ENCODE measurements around the gene WWOX.
A peak's percentile ranks its signal among the peaks of the same experiment; 100 is the strongest.

The WWOX gene

GRCh38 chr16:78363843-78364555 lies 264.5 kb downstream of the WWOX start:
- DNase-seq (ENCODE audit: low spot score in 2 of 2) = no peak
- Mint-ChIP-seq H3K9me3 (no peaks in the 10 kb centered on the region), H3K27me3 (no peaks in the 10 kb centered on the region), H3K27ac (no peak overlapping the region), H3K4me3 (no peak overlapping the region), H3K4me1 (no peaks in the 10 kb centered on the region), H3K36me3 (no peaks in the 10 kb centered on the region)
- no peak for ATAC-seq (ENCODE audit: low read depth)

DNA sequence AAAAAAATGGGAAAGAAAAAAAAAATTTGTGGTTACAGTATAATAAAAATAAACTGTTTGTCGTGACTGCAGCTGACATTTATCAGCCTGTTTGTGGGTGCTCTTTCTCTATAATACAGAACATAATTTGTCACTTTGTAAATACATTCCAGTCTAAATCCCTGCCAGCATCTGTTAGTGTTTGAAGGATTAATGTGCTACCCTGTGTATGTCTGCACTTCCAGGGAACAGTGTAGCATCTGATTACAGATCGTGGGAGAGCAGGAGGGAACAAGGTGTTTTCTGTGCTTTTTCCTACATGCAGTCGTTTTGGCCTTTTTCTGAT lies 265.1 kb downstream of the WWOX start:
- Mint-ChIP-seq H3K4me3 (no peak overlapping the region), H3K4me1 (no peaks in the 10 kb centered on the region), H3K9me3 (no peaks in the 10 kb centered on the region), H3K36me3 (no peaks in the 10 kb centered on the region), H3K27ac (peak overlapping the region; percentile 48), H3K27me3 (no peaks in the 10 kb centered on the region)
- ATAC-seq (ENCODE audit: low read depth) = no peak
- DNase-seq (ENCODE audit: low spot score in 2 of 2) = no peak

DNA sequence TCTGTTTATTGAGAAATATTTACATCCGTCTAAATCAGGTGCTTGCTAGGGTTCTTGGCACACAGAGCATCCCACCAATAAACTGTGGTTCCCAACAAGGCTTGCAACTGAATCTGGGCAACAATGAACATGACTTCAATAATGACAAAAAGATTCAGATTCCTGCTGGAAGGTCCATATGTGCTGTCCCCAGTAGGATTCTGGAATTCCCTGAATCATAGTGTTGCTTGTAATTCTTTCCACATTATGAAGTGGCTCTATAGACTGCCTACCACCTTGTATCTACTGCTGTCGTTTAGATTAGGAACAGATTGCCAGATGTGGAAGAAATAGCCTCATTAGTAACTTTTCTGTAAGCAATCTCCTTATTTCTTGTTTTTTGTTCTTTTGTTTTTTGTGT lies 265.9 kb downstream of the WWOX start:
- Mint-ChIP-seq H3K27me3 (no peaks in the 10 kb centered on the region), H3K9me3 (no peaks in the 10 kb centered on the region), H3K4me1 (no peaks in the 10 kb centered on the region), H3K27ac (no peak overlapping the region), H3K4me3 (no peak overlapping the region), H3K36me3 (no peaks in the 10 kb centered on the region)
- ATAC-seq (ENCODE audit: low read depth) (no peak), DNase-seq (ENCODE audit: low spot score in 2 of 2) (no peak)

DNA sequence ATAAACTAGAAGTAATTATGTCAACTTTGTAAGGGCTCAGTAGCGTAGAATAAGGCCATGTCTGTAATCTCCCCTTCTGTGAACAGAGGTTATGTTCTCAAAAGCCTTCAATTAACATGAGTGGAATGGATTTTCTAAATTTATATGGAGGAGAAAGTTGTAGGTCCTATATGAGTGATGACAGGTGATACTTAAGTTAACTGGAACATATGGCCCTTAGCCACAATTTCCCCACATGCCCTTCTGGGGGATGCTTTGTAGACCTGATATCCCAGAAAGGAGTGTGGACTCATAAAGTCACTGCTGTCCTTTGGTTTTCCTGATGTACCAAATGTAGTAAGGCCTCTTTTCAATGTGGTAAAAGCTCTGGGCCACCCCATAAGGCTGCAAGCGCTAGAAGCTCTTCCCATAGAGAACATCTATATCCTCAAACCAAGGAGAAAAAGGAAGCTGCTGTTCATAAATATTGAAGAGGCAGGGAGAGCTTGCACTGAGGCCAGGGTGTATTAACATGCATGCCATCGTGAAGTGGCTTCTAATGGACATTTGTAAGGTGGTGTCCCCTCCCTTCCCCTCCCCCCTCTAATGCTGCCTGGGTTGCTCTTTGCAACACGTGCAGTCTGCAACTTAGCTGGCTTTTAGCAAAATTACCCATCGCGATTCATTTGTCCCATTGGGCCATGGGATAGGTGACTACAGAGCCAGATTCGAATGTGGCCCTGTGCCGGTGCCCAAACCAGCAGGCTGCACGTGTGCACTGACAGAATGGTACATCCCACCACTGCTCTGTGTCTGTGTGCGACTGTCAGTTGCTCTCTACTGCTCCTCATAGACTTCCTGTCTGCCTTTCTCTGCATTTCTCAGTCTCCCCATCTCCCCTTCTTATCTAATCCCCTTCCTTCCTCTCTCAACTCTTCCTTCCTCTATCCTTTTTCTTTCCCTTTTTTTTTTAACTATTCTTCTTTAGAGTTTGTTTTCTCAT lies 269.0 kb downstream of the WWOX start:
- H3K4me3 Mint-ChIP-seq = no peak overlapping the region
- peaks cover 2% of the 10 kb centered on the region for H3K9me3 Mint-ChIP-seq
- H3K27me3 Mint-ChIP-seq = no peaks in the 10 kb centered on the region
- no peak for DNase-seq (ENCODE audit: low spot score in 2 of 2)
- H3K27ac Mint-ChIP-seq = no peak overlapping the region
- H3K36me3 Mint-ChIP-seq = peaks cover 5% of the 10 kb centered on the region
- ATAC-seq (ENCODE audit: low read depth) = no peak
- H3K4me1 Mint-ChIP-seq = no peaks in the 10 kb centered on the region

DNA sequence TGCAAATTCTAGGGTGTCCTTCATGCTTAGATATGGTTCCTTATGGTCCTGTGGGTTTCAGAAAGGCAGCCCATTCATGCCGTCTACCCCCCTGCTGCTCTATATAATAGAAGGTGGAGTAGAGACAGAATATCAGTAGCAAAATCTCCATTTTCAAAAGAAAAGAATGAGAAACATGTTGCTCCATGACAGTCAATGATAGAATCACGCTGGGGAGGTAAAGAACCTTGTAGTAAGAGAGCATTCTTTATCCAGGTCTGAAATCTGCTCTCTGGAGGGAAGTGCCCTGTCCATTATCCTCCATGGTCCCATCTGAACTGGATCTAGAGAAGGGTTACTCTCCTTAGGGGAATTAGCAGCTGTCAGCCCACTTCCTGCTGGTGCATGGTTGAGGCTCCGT lies 272.8 kb downstream of the WWOX start:
- DNase-seq (ENCODE audit: low spot score in 2 of 2) = no peak
- Mint-ChIP-seq H3K4me1 (no peaks in the 10 kb centered on the region), H3K27me3 (no peaks in the 10 kb centered on the region), H3K9me3 (peaks cover 2% of the 10 kb centered on the region), H3K36me3 (peaks cover 5% of the 10 kb centered on the region), H3K27ac (no peak overlapping the region), H3K4me3 (no peak overlapping the region)
- ATAC-seq (ENCODE audit: low read depth) = no peak

DNA sequence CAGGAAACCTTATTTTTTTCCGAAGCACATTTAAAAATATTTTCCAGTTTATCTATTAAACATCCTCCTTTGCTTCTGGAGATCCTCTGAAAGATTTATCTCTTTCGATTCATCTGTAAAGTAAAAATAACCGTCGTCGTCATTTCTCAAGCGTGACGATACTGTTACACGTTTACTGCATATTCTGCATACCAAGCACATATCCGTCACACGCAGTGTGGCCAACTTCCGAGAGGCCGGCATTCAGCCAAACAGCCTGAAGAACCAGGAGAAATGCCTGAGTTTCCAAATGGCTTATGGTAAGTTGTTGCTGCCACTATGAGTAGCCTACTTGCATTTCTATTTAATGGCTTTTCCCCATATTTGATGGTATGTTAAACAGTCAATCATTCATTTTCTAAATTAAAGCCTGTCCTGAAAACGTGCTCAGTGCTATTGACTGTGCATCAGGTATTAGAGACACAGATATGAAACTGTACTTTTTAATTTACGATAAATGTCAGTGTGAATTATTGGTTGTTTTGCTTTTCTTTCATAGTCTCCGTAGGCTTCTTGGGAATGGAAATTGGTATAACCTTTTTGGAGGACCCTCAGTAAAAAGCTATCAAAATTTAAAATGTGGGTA lies 275.7 kb downstream of the WWOX start:
- Mint-ChIP-seq H3K27me3 (no peaks in the 10 kb centered on the region), H3K36me3 (peaks cover 8% of the 10 kb centered on the region), H3K27ac (no peak overlapping the region), H3K9me3 (peaks cover 2% of the 10 kb centered on the region), H3K4me3 (no peak overlapping the region), H3K4me1 (no peaks in the 10 kb centered on the region)
- ATAC-seq (ENCODE audit: low read depth) (no peak), DNase-seq (ENCODE audit: low spot score in 2 of 2) (no peak)

- Mint-ChIP-seq H3K36me3 (peaks cover 6% of the 10 kb centered on the region), H3K27ac (no peak overlapping the region), H3K4me3 (no peak overlapping the region), H3K9me3 (no peaks in the 10 kb centered on the region), H3K4me1 (no peaks in the 10 kb centered on the region), H3K27me3 (no peaks in the 10 kb centered on the region)
- DNase-seq (ENCODE audit: low spot score in 2 of 2) = no peak
- ATAC-seq (ENCODE audit: low read depth) = no peak
Observed at GRCh38 chr16:78376452-78376851, 277.0 kb downstream of the WWOX start.

DNA sequence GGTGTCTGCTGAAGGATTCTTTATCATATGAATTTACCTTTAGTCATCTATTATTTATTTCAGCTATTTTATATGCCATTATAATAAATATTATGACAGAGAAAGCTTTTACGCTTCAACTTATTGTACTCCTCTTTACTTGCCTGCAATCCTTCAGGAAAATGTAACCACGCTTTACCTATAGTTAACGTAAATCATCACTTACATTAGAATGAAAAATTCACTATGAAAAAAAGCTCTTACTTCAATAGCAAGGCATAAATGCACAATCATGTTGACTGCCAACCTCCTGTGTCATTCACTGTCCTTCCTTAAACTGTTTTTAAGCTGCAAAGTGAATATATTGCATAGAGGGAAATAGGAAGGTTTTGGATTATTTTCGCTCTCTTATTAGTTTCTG lies 277.9 kb downstream of the WWOX start:
- H3K4me3 Mint-ChIP-seq = no peak overlapping the region
- H3K27me3 Mint-ChIP-seq = no peaks in the 10 kb centered on the region
- DNase-seq (ENCODE audit: low spot score in 2 of 2) = no peak
- no peaks in the 10 kb centered on the region for H3K9me3 Mint-ChIP-seq
- no peak overlapping the region for H3K27ac Mint-ChIP-seq
- no peak for ATAC-seq (ENCODE audit: low read depth)
- no peaks in the 10 kb centered on the region for H3K4me1 Mint-ChIP-seq
- peaks cover 8% of the 10 kb centered on the region for H3K36me3 Mint-ChIP-seq

GRCh38 chr16:78381060-78381459 lies 281.6 kb downstream of the WWOX start:
- Mint-ChIP-seq H3K9me3 (no peaks in the 10 kb centered on the region), H3K4me1 (no peaks in the 10 kb centered on the region), H3K4me3 (no peak overlapping the region), H3K27ac (no peak overlapping the region), H3K27me3 (no peaks in the 10 kb centered on the region), H3K36me3 (peaks cover 7% of the 10 kb centered on the region)
- no peak for DNase-seq (ENCODE audit: low spot score in 2 of 2)
- no peak for ATAC-seq (ENCODE audit: low read depth)

DNA sequence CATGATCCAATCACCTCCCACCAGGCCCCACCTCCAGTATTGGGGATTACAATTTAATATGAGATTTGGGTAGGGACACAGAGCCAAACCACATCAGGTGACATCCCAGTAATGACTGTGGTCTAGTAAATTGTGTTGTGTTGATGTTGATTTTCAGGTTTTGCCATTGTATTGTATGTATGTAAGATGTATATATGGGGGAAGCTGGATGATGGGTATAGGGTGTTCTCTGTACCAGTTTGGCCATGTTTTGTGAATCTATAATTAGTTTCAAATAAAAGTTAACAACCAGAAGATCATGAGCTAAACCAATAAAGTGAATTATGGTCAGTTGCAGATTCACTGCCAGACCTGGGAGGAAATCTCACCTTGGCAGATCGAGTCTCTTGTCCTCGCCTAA lies 283.7 kb downstream of the WWOX start:
- no peaks in the 10 kb centered on the region for H3K27me3 Mint-ChIP-seq
- ATAC-seq (ENCODE audit: low read depth) (no peak), DNase-seq (ENCODE audit: low spot score in 2 of 2) (no peak)
- H3K27ac Mint-ChIP-seq = no peak overlapping the region
- H3K36me3 Mint-ChIP-seq = peaks cover 17% of the 10 kb centered on the region
- no peak overlapping the region for H3K4me3 Mint-ChIP-seq
- H3K4me1 Mint-ChIP-seq = no peaks in the 10 kb centered on the region
- no peaks in the 10 kb centered on the region for H3K9me3 Mint-ChIP-seq

DNA sequence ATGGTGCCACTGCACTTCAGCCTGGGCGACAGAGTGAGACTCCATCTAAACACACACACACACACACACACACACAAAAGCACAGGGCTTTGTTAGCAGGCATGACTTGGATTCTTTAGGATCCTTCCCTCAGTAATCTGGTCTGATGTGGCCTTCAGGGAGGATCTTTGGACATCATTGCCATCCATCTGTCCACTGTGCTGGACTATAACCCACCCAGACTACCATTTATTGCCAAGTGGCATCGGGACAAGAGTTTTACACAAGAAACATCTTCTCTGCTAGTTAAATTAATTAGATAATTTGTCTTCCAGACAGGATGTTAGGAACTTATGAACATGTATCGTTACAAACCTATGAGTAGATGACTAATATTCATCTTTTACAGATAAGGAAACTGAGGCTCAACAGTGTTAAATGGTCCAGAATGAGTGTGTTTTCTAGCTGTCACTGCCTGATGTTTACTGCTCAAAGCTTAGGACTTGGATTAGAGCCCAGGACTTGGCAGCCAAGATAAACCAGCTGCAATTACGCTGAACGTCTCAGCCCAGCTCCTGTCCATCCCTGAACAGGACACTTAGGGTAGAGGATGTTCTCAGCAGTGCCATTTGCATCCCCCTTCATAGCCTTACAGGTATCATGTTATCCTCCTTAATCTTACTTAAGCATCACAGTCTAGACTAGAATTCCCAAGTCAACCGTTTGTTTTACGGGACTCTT lies 285.8 kb downstream of the WWOX start:
- H3K4me1 Mint-ChIP-seq = no peaks in the 10 kb centered on the region
- DNase-seq (ENCODE audit: low spot score in 2 of 2) (no peak), ATAC-seq (ENCODE audit: low read depth) (no peak)
- no peaks in the 10 kb centered on the region for H3K27me3 Mint-ChIP-seq
- H3K27ac Mint-ChIP-seq = no peak overlapping the region
- no peak overlapping the region for H3K4me3 Mint-ChIP-seq
- no peaks in the 10 kb centered on the region for H3K9me3 Mint-ChIP-seq
- H3K36me3 Mint-ChIP-seq = peaks cover 14% of the 10 kb centered on the region

- Mint-ChIP-seq H3K27ac (no peak overlapping the region), H3K27me3 (no peaks in the 10 kb centered on the region), H3K36me3 (peaks cover 16% of the 10 kb centered on the region), H3K4me3 (no peak overlapping the region), H3K9me3 (no peaks in the 10 kb centered on the region), H3K4me1 (no peaks in the 10 kb centered on the region)
- ATAC-seq (ENCODE audit: low read depth) = no peak
- DNase-seq (ENCODE audit: low spot score in 2 of 2) = no peak
Observed at GRCh38 chr16:78386557-78387324, 287.3 kb downstream of the WWOX start.

DNA sequence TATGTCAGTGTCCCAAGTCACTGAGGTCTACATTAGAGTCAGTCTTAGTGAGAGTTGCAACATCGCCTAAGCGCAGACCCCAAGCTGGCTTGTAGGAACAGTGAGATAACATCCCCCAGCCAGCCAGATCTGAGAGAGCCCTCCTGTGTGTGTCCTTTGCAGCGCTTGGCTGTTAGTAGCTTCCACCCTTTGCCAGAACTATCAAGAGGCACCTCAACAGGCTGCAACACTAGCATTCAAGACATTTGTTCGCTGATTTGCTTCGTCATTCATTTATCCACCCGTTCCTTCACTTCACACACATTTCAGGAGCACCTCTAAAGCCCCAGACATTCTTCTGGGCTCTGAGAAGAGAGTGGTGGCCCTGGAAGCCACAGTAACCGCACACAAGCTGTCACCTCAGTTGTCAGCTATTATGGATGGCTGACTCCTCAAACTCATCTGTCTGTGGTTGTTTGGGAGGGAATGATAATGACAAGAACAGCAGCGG lies 289.6 kb downstream of the WWOX start:
- Mint-ChIP-seq H3K36me3 (peaks cover 15% of the 10 kb centered on the region), H3K4me1 (no peaks in the 10 kb centered on the region), H3K27ac (no peak overlapping the region), H3K9me3 (no peaks in the 10 kb centered on the region), H3K4me3 (no peak overlapping the region), H3K27me3 (no peaks in the 10 kb centered on the region)
- no peak for ATAC-seq (ENCODE audit: low read depth)
- DNase-seq (ENCODE audit: low spot score in 2 of 2) = no peak
